Measurements from ENCODE around the gene SEMA4G. TPM values are rescaled to one million over a fixed set of nuclear protein-coding genes. Genes with fewer than 3 reads are reported as not detected.

The SEMA4G gene
- polyA plus RNA-seq, 1 experiment, result 4.2 TPM

DNA sequence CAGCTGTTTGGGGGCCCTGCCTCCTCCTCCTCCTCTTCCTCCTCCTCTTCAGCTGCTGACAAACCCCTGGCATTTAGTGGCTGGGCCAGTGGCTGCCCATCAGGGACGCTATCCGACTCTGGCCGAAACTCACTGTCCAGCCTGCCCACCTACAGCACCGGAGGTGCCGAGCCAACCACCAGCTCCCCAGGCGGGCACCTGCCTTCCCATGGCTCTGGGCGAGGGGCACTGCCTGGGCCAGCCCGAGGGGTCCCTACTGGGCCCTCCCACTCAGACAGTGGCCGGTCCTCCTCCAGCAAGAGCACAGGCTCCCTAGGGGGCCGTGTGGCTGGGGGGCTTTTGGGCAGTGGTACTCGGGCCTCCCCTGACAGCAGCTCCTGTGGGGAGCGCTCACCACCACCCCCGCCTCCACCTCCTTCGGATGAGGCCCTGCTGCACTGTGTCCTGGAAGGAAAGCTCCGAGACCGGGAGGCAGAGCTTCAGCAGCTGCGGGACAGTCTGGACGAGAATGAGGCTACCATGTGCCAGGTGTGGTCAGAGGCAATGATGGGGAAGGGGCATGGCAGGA, 34.4 kb downstream of the SEMA4G start:
- DNase-seq (ENCODE audit: low read depth), result no peak

GRCh38 chr10:101005361-101005760, 36.1 kb downstream of the SEMA4G start:
- H3K4me3 ChIP-seq (ENCODE audit: low read depth, low read length), result no peak overlapping the region
- TF ChIP-seq CTCF (IDR thresholded peaks at IDR 0.05; ENCODE audit: insufficient read depth, low read depth, low read length), result no peak
- DNase-seq (ENCODE audit: low read depth), result no peak
- H3K27me3 ChIP-seq (ENCODE audit: control insufficient read depth, insufficient read depth, low read length), result no peaks in the 10 kb centered on the region
- ChIA-PET POLR2A (no interaction called here), CTCF (interaction anchor here (1.4 to 21.8 kb wide), 4 partner anchors 9 to 54 kb away, joined by 3 to 479 read pairs (median 121); partner anchors contain the start of gene LZTS2)
- H3K36me3 ChIP-seq (ENCODE audit: control insufficient read depth, insufficient read depth, low read length), result peaks cover 42% of the 10 kb centered on the region

More for the DNA sequence above, 34.4 kb downstream of the SEMA4G start:
- CTCF ChIA-PET, result interaction anchor here (0.8 to 21.8 kb wide), 3 partner anchors 5 to 63 kb away, joined by 3 to 479 read pairs (median 237); no protein-coding TSS in a partner anchor
- H3K4me3 ChIP-seq (ENCODE audit: low read depth, low read length), result no peak overlapping the region
- no peak for TF ChIP-seq CTCF (IDR thresholded peaks at IDR 0.05; ENCODE audit: insufficient read depth, low read depth, low read length)
- H3K27me3 ChIP-seq (ENCODE audit: control insufficient read depth, insufficient read depth, low read length), result no peaks in the 10 kb centered on the region
- POLR2A ChIA-PET, result no interaction called here
- peaks cover 41% of the 10 kb centered on the region for H3K36me3 ChIP-seq (ENCODE audit: control insufficient read depth, insufficient read depth, low read length)

GRCh38 chr10:101005869-101006567, 36.7 kb downstream of the SEMA4G start:
- POLR2A ChIA-PET, result no interaction called here
- DNase-seq (ENCODE audit: low read depth), result no peak
- no peaks in the 10 kb centered on the region for H3K27me3 ChIP-seq (ENCODE audit: control insufficient read depth, insufficient read depth, low read length)
- peaks cover 42% of the 10 kb centered on the region for H3K36me3 ChIP-seq (ENCODE audit: control insufficient read depth, insufficient read depth, low read length)
- CTCF ChIA-PET, result interaction anchor here (1.9 to 21.8 kb wide), 3 partner anchors 10 to 37 kb away, joined by 5 to 479 read pairs (median 237); partner anchors contain the start of gene LZTS2
- H3K4me3 ChIP-seq (ENCODE audit: low read depth, low read length), result no peak overlapping the region
- no peak for TF ChIP-seq CTCF (IDR thresholded peaks at IDR 0.05; ENCODE audit: insufficient read depth, low read depth, low read length)

DNA sequence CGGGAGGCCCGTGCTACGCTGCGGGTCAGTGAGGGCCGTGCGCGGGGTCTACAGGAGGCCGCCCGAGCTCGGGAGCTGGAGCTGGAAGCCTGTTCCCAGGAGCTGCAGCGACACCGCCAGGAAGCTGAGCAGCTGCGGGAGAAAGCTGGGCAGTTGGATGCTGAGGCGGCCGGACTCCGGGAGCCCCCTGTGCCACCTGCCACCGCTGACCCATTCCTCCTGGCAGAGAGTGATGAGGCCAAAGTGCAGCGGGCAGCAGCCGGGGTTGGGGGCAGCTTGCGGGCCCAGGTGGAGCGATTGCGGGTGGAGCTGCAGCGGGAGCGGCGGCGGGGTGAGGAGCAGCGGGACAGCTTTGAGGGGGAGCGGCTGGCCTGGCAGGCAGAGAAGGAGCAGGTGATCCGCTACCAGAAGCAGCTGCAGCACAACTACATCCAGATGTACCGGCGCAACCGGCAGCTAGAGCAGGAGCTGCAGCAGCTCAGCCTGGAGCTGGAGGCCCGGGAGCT, 37.3 kb downstream of the SEMA4G start:
- Histone ChIP-seq H3K36me3 (ENCODE audit: control insufficient read depth, insufficient read depth, low read length) (peaks cover 42% of the 10 kb centered on the region), H3K27me3 (ENCODE audit: control insufficient read depth, insufficient read depth, low read length) (no peaks in the 10 kb centered on the region), H3K4me3 (ENCODE audit: low read depth, low read length) (no peak overlapping the region)
- DNase-seq (ENCODE audit: low read depth), result no peak
- TF ChIP-seq CTCF (IDR thresholded peaks at IDR 0.05; ENCODE audit: insufficient read depth, low read depth, low read length), result no peak
- POLR2A ChIA-PET, result no interaction called here
- CTCF ChIA-PET, result interaction anchor here (1.9 to 21.8 kb wide), 3 partner anchors 10 to 36 kb away, joined by 5 to 479 read pairs (median 237); partner anchors contain the start of gene LZTS2

GRCh38 chr10:101007099-101007711, 37.9 kb downstream of the SEMA4G start:
- DNase-seq (ENCODE audit: low read depth), result no peak
- ChIA-PET POLR2A (no interaction called here), CTCF (interaction anchor here (0.5 to 21.8 kb wide), 4 partner anchors 10 to 75 kb away, joined by 3 to 479 read pairs (median 121); partner anchors contain the start of gene LZTS2)
- Histone ChIP-seq H3K27me3 (ENCODE audit: control insufficient read depth, insufficient read depth, low read length) (no peaks in the 10 kb centered on the region), H3K36me3 (ENCODE audit: control insufficient read depth, insufficient read depth, low read length) (peaks cover 42% of the 10 kb centered on the region), H3K4me3 (ENCODE audit: low read depth, low read length) (no peak overlapping the region)
- TF ChIP-seq CTCF (IDR thresholded peaks at IDR 0.05; ENCODE audit: insufficient read depth, low read depth, low read length), result no peak

Data from BJ (cell line).